ENCODE data around the gene SRGAP1.

SRGAP1 gene

GRCh38 chr12:63905544-63905943, 61.0 kb downstream of the SRGAP1 start:
- no peaks in the 10 kb centered on the region for H3K27me3 ChIP-seq (ENCODE audit: insufficient read depth, low read length)
- H2AFZ ChIP-seq (ENCODE audit: low read length), result no peak overlapping the region
- no peak overlapping the region for H3K4me3 ChIP-seq (ENCODE audit: low read depth, low read length, poor library complexity, severe bottlenecking)
- no peaks in the 10 kb centered on the region for H3K79me2 ChIP-seq (ENCODE audit: insufficient read depth, low read length)
- H3K4me1 ChIP-seq (ENCODE audit: insufficient read depth, low read length, severe bottlenecking), result no peaks in the 10 kb centered on the region
- no peaks in the 10 kb centered on the region for H3K36me3 ChIP-seq (ENCODE audit: insufficient read depth, low read length)
- H4K20me1 ChIP-seq (ENCODE audit: insufficient read depth, low read length), result no peaks in the 10 kb centered on the region
- H3K9me3 ChIP-seq (ENCODE audit: low read length), result no peaks in the 10 kb centered on the region
- H3K9me2 ChIP-seq (ENCODE audit: low read depth, low read length), result no peaks in the 10 kb centered on the region
- no peak overlapping the region for H3K4me2 ChIP-seq (ENCODE audit: low read length)
- no peak overlapping the region for H3K9ac ChIP-seq (ENCODE audit: low read length)
- no peak overlapping the region for H3K27ac ChIP-seq (ENCODE audit: low read depth, low read length, poor library complexity, severe bottlenecking)
- TF ChIP-seq, protein P1, sequence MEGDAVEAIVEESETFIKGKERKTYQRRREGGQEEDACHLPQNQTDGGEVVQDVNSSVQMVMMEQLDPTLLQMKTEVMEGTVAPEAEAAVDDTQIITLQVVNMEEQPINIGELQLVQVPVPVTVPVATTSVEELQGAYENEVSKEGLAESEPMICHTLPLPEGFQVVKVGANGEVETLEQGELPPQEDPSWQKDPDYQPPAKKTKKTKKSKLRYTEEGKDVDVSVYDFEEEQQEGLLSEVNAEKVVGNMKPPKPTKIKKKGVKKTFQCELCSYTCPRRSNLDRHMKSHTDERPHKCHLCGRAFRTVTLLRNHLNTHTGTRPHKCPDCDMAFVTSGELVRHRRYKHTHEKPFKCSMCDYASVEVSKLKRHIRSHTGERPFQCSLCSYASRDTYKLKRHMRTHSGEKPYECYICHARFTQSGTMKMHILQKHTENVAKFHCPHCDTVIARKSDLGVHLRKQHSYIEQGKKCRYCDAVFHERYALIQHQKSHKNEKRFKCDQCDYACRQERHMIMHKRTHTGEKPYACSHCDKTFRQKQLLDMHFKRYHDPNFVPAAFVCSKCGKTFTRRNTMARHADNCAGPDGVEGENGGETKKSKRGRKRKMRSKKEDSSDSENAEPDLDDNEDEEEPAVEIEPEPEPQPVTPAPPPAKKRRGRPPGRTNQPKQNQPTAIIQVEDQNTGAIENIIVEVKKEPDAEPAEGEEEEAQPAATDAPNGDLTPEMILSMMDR (IDR thresholded peaks at IDR 0.05; ENCODE audit: low read length), result no peak
- TF ChIP-seq EZH2 (IDR thresholded peaks at IDR 0.05; ENCODE audit: borderline replicate concordance, low read length), result no peak
- no peaks in the 10 kb centered on the region for H3F3A ChIP-seq (ENCODE audit: insufficient read depth, low read length)

GRCh38 chr12:63906876-63907275, 62.4 kb downstream of the SRGAP1 start:
- TF ChIP-seq, protein P1 (IDR thresholded peaks at IDR 0.05; ENCODE audit: low read length), result no peak
- TF ChIP-seq EZH2 (IDR thresholded peaks at IDR 0.05; ENCODE audit: borderline replicate concordance, low read length), result no peak
- H3K79me2 ChIP-seq (ENCODE audit: insufficient read depth, low read length), result no peaks in the 10 kb centered on the region
- H3K4me1 ChIP-seq (ENCODE audit: insufficient read depth, low read length, severe bottlenecking), result no peaks in the 10 kb centered on the region
- H3K4me2 ChIP-seq (ENCODE audit: low read length), result no peak overlapping the region
- no peak overlapping the region for H3K9ac ChIP-seq (ENCODE audit: low read length)
- H3K36me3 ChIP-seq (ENCODE audit: insufficient read depth, low read length), result no peaks in the 10 kb centered on the region
- no peak overlapping the region for H3K27ac ChIP-seq (ENCODE audit: low read depth, low read length, poor library complexity, severe bottlenecking)
- no peaks in the 10 kb centered on the region for H4K20me1 ChIP-seq (ENCODE audit: insufficient read depth, low read length)
- H3F3A ChIP-seq (ENCODE audit: insufficient read depth, low read length), result no peaks in the 10 kb centered on the region
- H2AFZ ChIP-seq (ENCODE audit: low read length), result no peak overlapping the region
- H3K27me3 ChIP-seq (ENCODE audit: insufficient read depth, low read length), result no peaks in the 10 kb centered on the region
- H3K4me3 ChIP-seq (ENCODE audit: low read depth, low read length, poor library complexity, severe bottlenecking), result no peak overlapping the region
- no peaks in the 10 kb centered on the region for H3K9me3 ChIP-seq (ENCODE audit: low read length)
- H3K9me2 ChIP-seq (ENCODE audit: low read depth, low read length), result no peaks in the 10 kb centered on the region

GRCh38 chr12:63907561-63907960, 63.1 kb downstream of the SRGAP1 start:
- Histone ChIP-seq H3K27me3 (ENCODE audit: insufficient read depth, low read length) (no peaks in the 10 kb centered on the region), H3F3A (ENCODE audit: insufficient read depth, low read length) (no peaks in the 10 kb centered on the region), H3K9me2 (ENCODE audit: low read depth, low read length) (no peaks in the 10 kb centered on the region), H3K79me2 (ENCODE audit: insufficient read depth, low read length) (no peaks in the 10 kb centered on the region), H2AFZ (ENCODE audit: low read length) (no peak overlapping the region), H3K9me3 (ENCODE audit: low read length) (no peaks in the 10 kb centered on the region), H3K4me1 (ENCODE audit: insufficient read depth, low read length, severe bottlenecking) (no peaks in the 10 kb centered on the region), H4K20me1 (ENCODE audit: insufficient read depth, low read length) (no peaks in the 10 kb centered on the region), H3K4me3 (ENCODE audit: low read depth, low read length, poor library complexity, severe bottlenecking) (no peak overlapping the region), H3K36me3 (ENCODE audit: insufficient read depth, low read length) (no peaks in the 10 kb centered on the region), H3K27ac (ENCODE audit: low read depth, low read length, poor library complexity, severe bottlenecking) (no peak overlapping the region), H3K9ac (ENCODE audit: low read length) (no peak overlapping the region), H3K4me2 (ENCODE audit: low read length) (no peak overlapping the region)
- TF ChIP-seq, protein P1 (IDR thresholded peaks at IDR 0.05; ENCODE audit: low read length), result no peak
- no peak for TF ChIP-seq EZH2 (IDR thresholded peaks at IDR 0.05; ENCODE audit: borderline replicate concordance, low read length)

All from OCI-LY1 (cell line).